GM13976 (cell line): ENCODE data around the gene PRIM2.
A peak's percentile ranks its signal among the peaks of the same experiment; 100 is the strongest.

Experiments
- DNase-seq: peaks from one replicate; pipeline ENCODE4 v3.0.0; 2012; ENCODE audit warnings: low spot score
- CTCF ChIP-seq: IDR thresholded peaks from 2 replicates; pipeline ENCODE4 v1.5.1; 2012; ENCODE audit warnings: borderline replicate concordance, mild to moderate bottlenecking; ENCODE audit not compliant: insufficient read depth; ENCODE audit errors: extremely low read depth, missing control alignments, control extremely low read depth
- in situ Hi-C: fragments of 300-500 bp; cut with MboI; formaldehyde crosslinking; loops from one replicate; pipeline ENCODE4 v1.12.0; 2022; ENCODE audit warnings: low sequenced_read_pairs, mixed read lengths, inconsistent platforms; ENCODE audit not compliant: unreplicated experiment

Gene PRIM2

GRCh38 chr6:57313711-57314471 lies 3.5 kb upstream of the PRIM2 start:
- no peak for TF ChIP-seq CTCF
- in situ Hi-C loops, result loop anchor here (25.0 kb wide), 3 partner anchors 127 to 677 kb away; partner anchors contain the start of genes DST and KIAA1586
- DNase-seq, result no peak

- TF ChIP-seq CTCF, result no peak
- DNase-seq, result no peak
- in situ Hi-C loops, result loop anchor here (5.0 to 25.0 kb wide), 4 partner anchors 128 to 678 kb away; partner anchors contain the start of genes DST and KIAA1586
These were observed 2.3 kb upstream of the PRIM2 start for GRCh38 chr6:57315111-57315510.

- no peak for TF ChIP-seq CTCF
- in situ Hi-C loops, result loop anchor here (5.0 to 25.0 kb wide), 4 partner anchors 129 to 679 kb away; partner anchors contain the start of genes DST and KIAA1586
- DNase-seq, result no peak
These were observed 1.6 kb upstream of the PRIM2 start for GRCh38 chr6:57315851-57316250.

- peak; percentile 81 for DNase-seq
- in situ Hi-C loops, result loop anchor here (5.0 to 25.0 kb wide), 4 partner anchors 129 to 679 kb away; partner anchors contain the start of genes DST and KIAA1586
- peak; percentile 82 for TF ChIP-seq CTCF
These were observed 810 bp upstream of the PRIM2 start for GRCh38 chr6:57316581-57317059.

- in situ Hi-C loops, result loop anchor here (25.0 kb wide), 3 partner anchors 137 to 687 kb away; partner anchors contain the start of genes DST and KIAA1586
- no peak for TF ChIP-seq CTCF
- no peak for DNase-seq
These were observed 7.1 kb downstream of the PRIM2 start for GRCh38 chr6:57324538-57324937.

- no peak for TF ChIP-seq CTCF
- DNase-seq, result no peak
- in situ Hi-C loops, result no loop called here
These were observed 9.9 kb downstream of the PRIM2 start for GRCh38 chr6:57327311-57327710.

GRCh38 chr6:57328074-57328473 lies 10.6 kb downstream of the PRIM2 start:
- TF ChIP-seq CTCF, result no peak
- no peak for DNase-seq
- in situ Hi-C loops, result no loop called here
